ENCODE data around the gene ASCL3.

- TF ChIP-seq CTCF (IDR thresholded peaks at IDR 0.05), result no peak
- TF ChIP-seq POLR2A (IDR thresholded peaks at IDR 0.05), result no peak
Observed at GRCh38 chr11:8922691-8923090, 20.1 kb downstream of the ASCL3 start.
